Glutamatergic neuron (in vitro differentiated cells): ENCODE results near the gene ADH1B. TPM values are rescaled to one million over a fixed set of nuclear protein-coding genes. Genes with fewer than 3 reads are reported as not detected.
"Not testable (repeated sequence)": the region's sequence is repeated elsewhere in the genome, so short reads cannot be mapped to it uniquely, and the experiment has no call there.

Source experiments
- DNase-seq: peaks from one replicate; pipeline ENCODE4 v3.0.0; 2022
- H3K27ac Mint-ChIP-seq: one replicate; pipeline ENCODE4 v1.8.0; 2020; ENCODE audit warnings: mild to moderate bottlenecking, mixed read lengths, inconsistent platforms; ENCODE audit not compliant: unreplicated experiment
- H3K27me3 Mint-ChIP-seq: one replicate; pipeline ENCODE4 v1.8.0; 2020; ENCODE audit warnings: mild to moderate bottlenecking, moderate library complexity, mixed read lengths, inconsistent platforms; ENCODE audit not compliant: unreplicated experiment
- H3K36me3 Mint-ChIP-seq: one replicate; pipeline ENCODE4 v1.8.0; 2020; ENCODE audit warnings: mild to moderate bottlenecking, mixed read lengths, inconsistent platforms; ENCODE audit not compliant: unreplicated experiment
- H3K4me1 Mint-ChIP-seq: one replicate; pipeline ENCODE4 v1.8.0; 2020; ENCODE audit warnings: mild to moderate bottlenecking, low read depth, mixed read lengths, inconsistent platforms; ENCODE audit not compliant: unreplicated experiment
- H3K4me3 Mint-ChIP-seq: one replicate; pipeline ENCODE4 v1.8.0; 2020; ENCODE audit warnings: mild to moderate bottlenecking, mixed read lengths, inconsistent platforms; ENCODE audit not compliant: unreplicated experiment
- H3K9me3 Mint-ChIP-seq: one replicate; pipeline ENCODE4 v1.8.0; 2020; ENCODE audit warnings: mild to moderate bottlenecking, moderate library complexity, mixed read lengths, inconsistent platforms; ENCODE audit not compliant: unreplicated experiment
- total RNA-seq: library from RNA; stranded (reverse); fragmentation: NEBNext Ultra II Directional; extraction: Animal tissue kit (Norgen Biotek cat#: 25700); gene quantifications from one replicate; pipeline ENCODE4 v1.2.1, GENCODE V29; 2021; ENCODE audit not compliant: unreplicated experiment
- TF ChIP-seq, protein P1 (sequence below): fragments of 200-600 bp; sonication (generic); IDR thresholded peaks from one replicate; pipeline ENCODE4 v1.5.0; 2021; ENCODE audit not compliant: partially characterized antibody, unreplicated experiment

The ADH1B gene
- total RNA-seq, 1 donor from 2014 or later: not detected

DNA sequence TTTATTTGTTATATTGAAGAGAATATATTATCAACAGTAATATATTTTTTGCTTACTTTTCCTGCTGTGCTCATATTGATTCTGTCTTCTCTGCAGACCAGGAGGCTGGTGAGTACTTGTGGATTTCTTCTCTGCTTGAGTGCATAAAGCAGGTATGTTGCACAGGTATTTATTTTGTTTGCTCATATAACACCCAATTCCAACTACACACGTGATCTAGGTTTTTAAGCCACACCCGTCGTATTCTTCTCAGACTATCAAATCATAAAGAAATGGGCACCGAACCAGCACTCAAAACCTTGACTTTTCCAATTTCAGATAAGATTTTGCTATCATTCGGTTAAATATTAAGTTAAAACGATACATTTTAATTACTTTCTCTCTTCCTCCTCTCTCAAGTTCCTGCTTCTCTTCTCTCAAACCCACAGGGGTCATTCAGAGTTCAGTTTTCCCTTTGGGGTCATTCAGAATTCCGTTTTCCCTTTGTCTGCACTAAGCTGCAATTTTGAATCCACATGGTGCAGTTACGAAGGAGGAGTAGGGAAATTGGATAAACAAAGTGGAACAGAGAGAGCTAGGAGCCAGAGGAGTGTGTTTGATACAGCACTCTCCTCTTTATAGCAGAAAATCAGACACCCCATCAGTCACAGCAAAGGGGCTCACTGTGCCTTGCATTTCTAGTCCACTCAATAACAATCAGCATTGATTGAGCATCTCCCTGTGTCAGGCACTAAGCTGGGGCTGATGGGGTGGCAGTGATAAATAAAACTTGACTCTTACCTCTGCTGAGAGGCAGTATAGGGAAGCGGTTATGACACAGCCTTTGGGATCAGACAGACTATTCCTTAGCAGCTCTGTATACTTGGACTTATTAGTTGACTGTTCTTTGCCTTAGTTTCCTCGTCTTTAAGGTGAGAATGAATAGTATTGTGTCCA is 31.7 kb upstream of the ADH1B start, which contains the start of gene ADH1C:
Gene ADH1C (minus strand): TSS at position 145 of the 936 bp plus-strand sequence. CDS start 71 bp downstream, at position 74.
- no peak for DNase-seq
- Mint-ChIP-seq H3K9me3 (peaks cover 5% of the 10 kb centered on the region), H3K27ac (no peak within 1 kb of the TSS), H3K4me1 (no peaks in the 10 kb centered on the region), H3K36me3 (no peaks in the 10 kb centered on the region), H3K4me3 (no peak within 1 kb of the TSS), H3K27me3 (no peaks in the 10 kb centered on the region)
- TF ChIP-seq, protein P1, sequence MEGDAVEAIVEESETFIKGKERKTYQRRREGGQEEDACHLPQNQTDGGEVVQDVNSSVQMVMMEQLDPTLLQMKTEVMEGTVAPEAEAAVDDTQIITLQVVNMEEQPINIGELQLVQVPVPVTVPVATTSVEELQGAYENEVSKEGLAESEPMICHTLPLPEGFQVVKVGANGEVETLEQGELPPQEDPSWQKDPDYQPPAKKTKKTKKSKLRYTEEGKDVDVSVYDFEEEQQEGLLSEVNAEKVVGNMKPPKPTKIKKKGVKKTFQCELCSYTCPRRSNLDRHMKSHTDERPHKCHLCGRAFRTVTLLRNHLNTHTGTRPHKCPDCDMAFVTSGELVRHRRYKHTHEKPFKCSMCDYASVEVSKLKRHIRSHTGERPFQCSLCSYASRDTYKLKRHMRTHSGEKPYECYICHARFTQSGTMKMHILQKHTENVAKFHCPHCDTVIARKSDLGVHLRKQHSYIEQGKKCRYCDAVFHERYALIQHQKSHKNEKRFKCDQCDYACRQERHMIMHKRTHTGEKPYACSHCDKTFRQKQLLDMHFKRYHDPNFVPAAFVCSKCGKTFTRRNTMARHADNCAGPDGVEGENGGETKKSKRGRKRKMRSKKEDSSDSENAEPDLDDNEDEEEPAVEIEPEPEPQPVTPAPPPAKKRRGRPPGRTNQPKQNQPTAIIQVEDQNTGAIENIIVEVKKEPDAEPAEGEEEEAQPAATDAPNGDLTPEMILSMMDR: no peak

GRCh38 chr4:99351487-99351886 is 30.3 kb upstream of the ADH1B start:
- DNase-seq: no peak
- Mint-ChIP-seq H3K4me3 (no peak overlapping the region), H3K9me3 (peaks cover 5% of the 10 kb centered on the region), H3K27ac (no peak overlapping the region), H3K4me1 (no peaks in the 10 kb centered on the region), H3K36me3 (no peaks in the 10 kb centered on the region), H3K27me3 (no peaks in the 10 kb centered on the region)
- TF ChIP-seq, protein P1: no peak

DNA sequence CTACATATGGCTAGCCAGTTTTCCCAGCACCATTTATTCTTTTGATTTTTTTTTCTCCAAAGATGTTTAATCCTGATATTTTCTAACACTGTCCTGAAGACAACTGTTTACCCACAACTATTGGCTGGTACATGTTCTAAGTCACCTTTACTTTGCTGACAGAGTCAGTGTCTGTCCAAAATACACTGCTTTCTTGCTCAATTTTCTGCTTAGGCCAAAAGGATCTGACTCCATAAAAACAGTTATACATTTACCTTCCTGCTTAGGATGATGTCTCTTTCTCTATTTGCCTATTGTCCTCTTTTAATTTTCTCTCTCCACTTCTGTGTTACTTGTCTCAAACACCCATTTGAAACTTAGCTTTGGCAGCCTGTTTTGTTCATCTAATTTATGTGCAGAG is 28.1 kb upstream of the ADH1B start:
- Mint-ChIP-seq H3K36me3 (no peaks in the 10 kb centered on the region), H3K4me1 (no peaks in the 10 kb centered on the region), H3K27ac (no peak overlapping the region), H3K9me3 (no peaks in the 10 kb centered on the region), H3K27me3 (no peaks in the 10 kb centered on the region), H3K4me3 (no peak overlapping the region)
- no peak for DNase-seq
- TF ChIP-seq, protein P1: no peak

GRCh38 chr4:99342624-99343023 is 21.4 kb upstream of the ADH1B start:
- not testable (repeated sequence) for H3K36me3 Mint-ChIP-seq, H3K27ac Mint-ChIP-seq, H3K4me1 Mint-ChIP-seq, H3K27me3 Mint-ChIP-seq, H3K4me3 Mint-ChIP-seq, H3K9me3 Mint-ChIP-seq, DNase-seq

DNA sequence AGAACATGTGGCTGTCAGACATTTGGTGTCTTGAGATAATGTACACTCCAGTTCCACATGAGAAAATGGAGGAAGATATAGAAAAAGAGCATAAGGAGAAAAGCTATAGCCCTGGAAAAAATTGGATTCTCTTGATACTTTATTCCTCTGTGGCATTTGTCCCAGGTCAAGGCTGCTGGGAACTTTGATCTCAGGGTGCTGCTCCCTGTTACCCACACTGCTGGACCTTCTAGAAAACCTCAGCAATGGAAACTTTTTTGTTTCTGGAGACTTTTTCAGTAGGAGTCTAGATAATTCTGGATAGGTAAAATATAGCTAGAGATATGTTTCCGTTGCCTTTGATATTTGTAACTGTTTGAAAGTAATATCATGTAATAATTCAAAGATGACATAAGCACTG is 20.2 kb upstream of the ADH1B start:
- Mint-ChIP-seq H3K27ac (no peak overlapping the region), H3K27me3 (no peaks in the 10 kb centered on the region), H3K4me1 (no peaks in the 10 kb centered on the region), H3K9me3 (no peaks in the 10 kb centered on the region), H3K4me3 (no peak overlapping the region), H3K36me3 (no peaks in the 10 kb centered on the region)
- DNase-seq: no peak
- TF ChIP-seq, protein P1: no peak
